B cell (primary cell): ENCODE data around the gene F13A1. TPM values are rescaled to one million over a fixed set of nuclear protein-coding genes. Genes with fewer than 3 reads are reported as not detected.

Source experiments
- ATAC-seq: fragments of 200-7000 bp; cut with Tn5 transposase; one replicate; pipeline ENCODE4 v1.10.0; 2021; ENCODE audit warnings: low read depth, mild to moderate bottlenecking, moderate number of reproducible peaks, moderate library complexity
- CTCF ChIA-PET: fragments of 350-600 bp; sonication (Branson Sonifier 250); formaldehyde crosslinking; loops from one replicate; lab custom pipeline; 2021; ENCODE audit warnings: antibody characterized with exemption, inconsistent platforms; lab: Charles Lee
- POLR2A ChIA-PET: fragments of 350-600 bp; sonication (Branson Sonifier 250); formaldehyde crosslinking; loops from one replicate; lab custom pipeline; 2021; ENCODE audit warnings: antibody characterized with exemption; lab: Charles Lee
- DNase-seq: peaks from one replicate; pipeline ENCODE4 v3.0.0; 2013
- H2AFZ ChIP-seq: 2 replicates; pipeline ENCODE4 v1.6.1; 2012; ENCODE audit warnings: mild to moderate bottlenecking, low read depth, low read length; ENCODE audit not compliant: insufficient read depth, poor library complexity, severe bottlenecking
- H3K27ac ChIP-seq, 2 donors: 1 replicate in 1 of 2; 2 replicates in 1 of 2; pipeline ENCODE4 v1.5.1; 2012 to 2013; ENCODE audit warnings: low read length in 2 of 2, mild to moderate bottlenecking in 2 of 2, moderate library complexity in 1 of 2
- H3K27me3 ChIP-seq, 4 experiments: fragments of 200-600 bp in 1 of 4; sonication (generic) in 1 of 4; replicated peaks in 1 of 4; 1 replicate in 2 of 4; 2 replicates in 2 of 4; pipeline versions ENCODE4 v1.6.1 to v1.7.0; 2013 to 2016; ENCODE audit warnings: low read length in 3 of 4, mild to moderate bottlenecking in 2 of 4, mixed read lengths in 1 of 4, moderate library complexity in 1 of 4; ENCODE audit not compliant: insufficient read depth in 4 of 4, control insufficient read depth in 3 of 4; ENCODE audit errors: control extremely low read depth in 1 of 4
- H3K36me3 ChIP-seq, 2 experiments: replicated peaks in 1 of 2; 1 replicate in 1 of 2; 2 replicates in 1 of 2; pipeline versions ENCODE4 v1.6.1 to v1.7.1; 2013; ENCODE audit warnings: low read length in 1 of 2; ENCODE audit not compliant: insufficient read depth in 2 of 2, control insufficient read depth in 1 of 2; ENCODE audit errors: control extremely low read depth in 1 of 2, extremely low read depth in 1 of 2
- H3K4me1 ChIP-seq, 2 donors: fragments of 200-600 bp in 1 of 2; sonication (generic) in 1 of 2; 1 replicate in 1 of 2; 2 replicates in 1 of 2; pipeline versions ENCODE4 v1.5.1 to v1.6.1; 2013 to 2017; ENCODE audit warnings: low read length in 2 of 2; ENCODE audit not compliant: control insufficient read depth in 2 of 2, insufficient read depth in 2 of 2
- H3K4me2 ChIP-seq: replicated peaks from 2 replicates; pipeline ENCODE3; 2012; ENCODE audit warnings: mild to moderate bottlenecking, low read depth, low read length; ENCODE audit not compliant: poor library complexity, severe bottlenecking
- H3K4me3 ChIP-seq, 5 experiments: fragments of 200-600 bp in 1 of 5; sonication (generic) in 1 of 5; 1 replicate in 3 of 5; 2 replicates in 2 of 5; pipeline versions ENCODE4 v1.5.1 to v1.7.0; 2011 to 2016; ENCODE audit warnings: low read length in 4 of 5, mild to moderate bottlenecking in 4 of 5, low read depth in 2 of 5, control low read depth in 1 of 5, moderate library complexity in 1 of 5; ENCODE audit not compliant: insufficient read depth in 1 of 5; ENCODE audit errors: control extremely low read depth in 1 of 5, extremely low read depth in 1 of 5
- H3K79me2 ChIP-seq: fragments of 200-600 bp; sonication (generic); one replicate; pipeline ENCODE4 v1.6.0; 2016; ENCODE audit warnings: low read length; ENCODE audit not compliant: control insufficient read depth, insufficient read depth
- H3K9ac ChIP-seq: fragments of 200-600 bp; sonication (generic); 2 replicates; pipeline ENCODE4 v1.6.1; 2017; ENCODE audit warnings: mild to moderate bottlenecking, low read length, moderate library complexity
- H3K9me3 ChIP-seq, 3 donors: one replicate each; pipeline versions ENCODE4 v1.6.1 to v1.7.1; 2013; ENCODE audit warnings: low read length in 2 of 3; ENCODE audit not compliant: control insufficient read depth in 2 of 3, insufficient read depth in 1 of 3; ENCODE audit errors: control extremely low read depth in 1 of 3
- H4K20me1 ChIP-seq: 2 replicates; pipeline ENCODE4 v1.6.0; 2012; ENCODE audit warnings: mild to moderate bottlenecking, low read length; ENCODE audit not compliant: insufficient read depth, control insufficient read depth, poor library complexity, severe bottlenecking
- H3K27ac Mint-ChIP-seq: one replicate; pipeline ENCODE4 v1.8.0; 2021; ENCODE audit warnings: mixed read lengths
- H3K27me3 Mint-ChIP-seq: one replicate; pipeline ENCODE4 v1.8.0; 2021; ENCODE audit warnings: mixed read lengths
- H3K4me1 Mint-ChIP-seq: one replicate; pipeline ENCODE4 v1.8.0; 2021; ENCODE audit warnings: mixed read lengths
- H3K4me3 Mint-ChIP-seq: one replicate; pipeline ENCODE4 v1.8.0; 2021; ENCODE audit warnings: mixed read lengths
- H3K9me3 Mint-ChIP-seq: one replicate; pipeline ENCODE4 v1.8.0; 2022; ENCODE audit warnings: mixed read lengths; ENCODE audit not compliant: insufficient read depth
- CTCF ChIP-seq: fragments of 200-600 bp; IDR thresholded peaks from one replicate; pipeline ENCODE4 v1.8.0; 2022; ENCODE audit warnings: antibody characterized with exemption, mild to moderate bottlenecking
- EZH2 ChIP-seq: IDR thresholded peaks from 2 replicates; pipeline ENCODE4 v1.6.1; 2012; ENCODE audit warnings: borderline replicate concordance, low read depth, mild to moderate bottlenecking, moderate library complexity, low read length; ENCODE audit not compliant: insufficient read depth, poor library complexity, severe bottlenecking
- WGBS: methylation state at CpG from one replicate; pipeline ENCODE4 v1.1.5; 2013; ENCODE audit warnings: missing lambda C conversion rate; ENCODE audit not compliant: insufficient coverage; 5-methylcytosine and 5-hydroxymethylcytosine counted together
- intact Hi-C: fragments of 100-400 bp; cut with micrococcal nuclease; formaldehyde crosslinking; loops from one replicate; pipeline ENCODE4 v1.10.0; 2022
- polyA plus RNA-seq: library from polyadenylated mRNA; depleted of rRNA; stranded (reverse); fragments of >200 nt; gene quantifications from 2 replicates; pipeline ENCODE4 v1.2.3, GENCODE V29; 2012
- total RNA-seq, 2 donors: library from RNA; stranded (reverse); fragments of 120-200 nt in 1 of 2; gene quantifications; 1 replicate in 1 of 2; 2 replicates in 1 of 2; pipeline versions ENCODE4 v1.2.3 to v1.2.4, GENCODE V29; 2013 to 2022

The F13A1 gene
- total and polyA plus RNA-seq, 2 donors (not counting 1 experiment from before 2014, with no cell fraction given), result 0.43 to 2.0 TPM

- no peak for TF ChIP-seq CTCF
- TF ChIP-seq EZH2, result no peak
- H3K79me2 ChIP-seq, result no peaks in the 10 kb centered on the region
- DNase-seq (no peak), ATAC-seq (no peak)
- WGBS, result 98% methylated on average over 4 of the region's 6 CpGs
- no peak overlapping the region for H3K9ac ChIP-seq
- no peak overlapping the region for H3K4me2 ChIP-seq
- H3K4me1 ChIP-seq, result no peaks in the 10 kb centered on the region
- no peaks in the 10 kb centered on the region for H3K9me3 Mint-ChIP-seq
- peaks cover 33% of the 10 kb centered on the region for H3K27me3 Mint-ChIP-seq
- intact Hi-C loops, result no loop called here
- peaks cover 0 to 23% (median 14%) of the 10 kb centered on the region in 4 experiments for H3K27me3 ChIP-seq
- no peaks in the 10 kb centered on the region for H4K20me1 ChIP-seq
- H3K36me3 ChIP-seq, result no peaks in the 10 kb centered on the region
- no peak overlapping the region for H3K27ac Mint-ChIP-seq
- CTCF ChIA-PET, result no interaction called here
- no peak overlapping the region for H3K4me3 ChIP-seq
- H2AFZ ChIP-seq, result no peak overlapping the region
- H3K4me3 Mint-ChIP-seq, result no peak overlapping the region
- H3K27ac ChIP-seq, result no peak overlapping the region
- POLR2A ChIA-PET, result no interaction called here
- no peaks in the 10 kb centered on the region for H3K9me3 ChIP-seq
- peaks cover 2% of the 10 kb centered on the region for H3K4me1 Mint-ChIP-seq
These were observed 32.3 kb upstream of the F13A1 start for GRCh38 chr6:6352772-6353171.

- Mint-ChIP-seq H3K4me1 (peaks cover 2% of the 10 kb centered on the region), H3K4me3 (no peak overlapping the region), H3K27me3 (peaks cover 31% of the 10 kb centered on the region), H3K9me3 (no peaks in the 10 kb centered on the region), H3K27ac (no peak overlapping the region)
- ChIA-PET CTCF (interaction anchor here (0.5 to 1.2 kb wide), 3 partner anchors 196 to 1160 kb away, joined by 3 to 4 read pairs (median 3); no protein-coding TSS in a partner anchor), POLR2A (interaction anchor here (0.6 kb wide), 1 partner anchor 26 kb away, joined by 5 read pairs; no protein-coding TSS in a partner anchor)
- Histone ChIP-seq H3K36me3 (no peaks in the 10 kb centered on the region), H2AFZ (no peak overlapping the region), H4K20me1 (no peaks in the 10 kb centered on the region), H3K4me1 (no peaks in the 10 kb centered on the region), H3K27ac (no peak overlapping the region), H3K4me3 (no peak overlapping the region), H3K4me2 (no peak overlapping the region), H3K79me2 (no peaks in the 10 kb centered on the region), H3K9ac (no peak overlapping the region), H3K27me3 (peaks cover 0 to 23% (median 16%) of the 10 kb centered on the region in 4 experiments), H3K9me3 (no peaks in the 10 kb centered on the region)
- intact Hi-C loops, result loop anchor here (2.0 kb wide), 1 partner anchor 19 kb away; no protein-coding TSS in a partner anchor
- DNase-seq (no peak), ATAC-seq (no peak)
- WGBS, result 8% methylated on average over 2 of the region's 6 CpGs
- no peak for TF ChIP-seq CTCF
- TF ChIP-seq EZH2, result no peak
These were observed 31.1 kb upstream of the F13A1 start for GRCh38 chr6:6351511-6352025.
